Stimulated activated CD8-positive, alpha-beta memory T cell treated with anti-CD3 and anti-CD28 coated beads, Interleukin-2, amount 100 ng/mL, for 1 hour (primary cell): ENCODE results near the gene CHRM5.
"Not testable (repeated sequence)": the region's sequence is repeated elsewhere in the genome, so short reads cannot be mapped to it uniquely, and the experiment has no call there.

Source experiments
- DNase-seq, 2 donors: peaks; one replicate each; pipeline ENCODE4 v3.0.0-alpha.2; 2020; ENCODE audit warnings: low read depth in 2 of 2

The CHRM5 gene

GRCh38 chr15:34038871-34039789 is 70.8 kb downstream of the CHRM5 start, which contains the start of gene AVEN:
AVEN (minus strand) TSS chr15:34039204; CDS start chr15:34039046, 158 bp downstream.
- DNase-seq, result peak in 1 of 2 donors; percentile 37

- no peak for DNase-seq
Observed at GRCh38 chr15:34039790-34040113, 71.5 kb downstream of the CHRM5 start.

- DNase-seq, result no peak
Observed at GRCh38 chr15:34043391-34043790, 75.1 kb downstream of the CHRM5 start.

- DNase-seq, result no peak
Observed at GRCh38 chr15:34043813-34044212, 75.5 kb downstream of the CHRM5 start.

- DNase-seq, result no peak
Observed at GRCh38 chr15:34046471-34047145, 78.3 kb downstream of the CHRM5 start.

GRCh38 chr15:34047893-34048775 is 79.8 kb downstream of the CHRM5 start:
- DNase-seq, result no peak

- no peak for DNase-seq
Observed at GRCh38 chr15:34049112-34049511, 80.8 kb downstream of the CHRM5 start.

- not testable (repeated sequence) for DNase-seq
Observed at GRCh38 chr15:34050385-34050784, 82.1 kb downstream of the CHRM5 start.

- no peak for DNase-seq
Observed at GRCh38 chr15:34054081-34054707, 85.9 kb downstream of the CHRM5 start.

- DNase-seq, result no peak
Observed at GRCh38 chr15:34055868-34056595, 87.7 kb downstream of the CHRM5 start.

GRCh38 chr15:34056911-34057310 is 88.6 kb downstream of the CHRM5 start:
- DNase-seq, result no peak

GRCh38 chr15:34059476-34059875 is 91.2 kb downstream of the CHRM5 start:
- DNase-seq, result no peak

- no peak for DNase-seq
Observed at GRCh38 chr15:34059946-34060345, 91.6 kb downstream of the CHRM5 start.

GRCh38 chr15:34064438-34064837 is 96.1 kb downstream of the CHRM5 start:
- DNase-seq, result no peak

- DNase-seq, result no peak
Observed at GRCh38 chr15:34065261-34065660, 97.0 kb downstream of the CHRM5 start.

- DNase-seq, result no peak
Observed at GRCh38 chr15:34065941-34066340, 97.6 kb downstream of the CHRM5 start.

- no peak for DNase-seq
Observed at GRCh38 chr15:34070003-34070402, 101.7 kb downstream of the CHRM5 start.

GRCh38 chr15:34076785-34077184 is 108.5 kb downstream of the CHRM5 start:
- no peak for DNase-seq

- DNase-seq, result no peak
Observed at GRCh38 chr15:34078900-34079299, 110.6 kb downstream of the CHRM5 start.

GRCh38 chr15:34079904-34080303 is 111.6 kb downstream of the CHRM5 start:
- no peak for DNase-seq

GRCh38 chr15:34084086-34084485 is 115.8 kb downstream of the CHRM5 start:
- no peak for DNase-seq
